Measurements from ENCODE around the gene ACBD3.

ACBD3 gene

DNA sequence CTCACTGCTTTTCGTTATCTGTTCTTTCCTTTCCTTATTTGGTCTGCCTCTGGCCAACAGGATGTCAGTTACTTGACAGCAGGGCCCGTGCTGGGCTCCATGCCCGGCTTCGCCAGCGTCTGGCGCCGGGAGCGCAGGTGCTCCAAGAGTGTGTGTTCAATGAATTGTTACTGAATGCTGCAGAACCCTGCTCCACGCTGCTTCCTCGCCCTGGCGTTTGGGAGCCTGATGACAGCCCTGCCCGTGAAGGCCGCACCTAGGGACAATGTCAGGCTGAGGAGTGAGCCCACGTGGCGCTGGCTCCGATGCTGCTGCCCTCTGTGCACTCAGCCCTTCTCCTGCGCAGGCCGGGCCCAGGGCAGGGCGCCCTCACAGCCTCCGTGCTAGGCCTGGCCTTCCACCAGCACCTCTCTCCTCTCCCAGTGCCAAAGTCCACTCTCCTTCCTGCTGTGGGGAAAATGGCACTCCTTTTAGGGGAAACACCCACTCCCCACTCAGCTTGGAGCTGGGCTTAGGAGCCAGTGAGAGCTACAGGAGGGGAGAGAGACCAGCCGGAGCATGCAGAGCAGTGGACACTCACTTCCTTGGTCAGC is 51.4 kb downstream of the ACBD3 start:
- H3K9me2 ChIP-seq (replicated peaks; ENCODE audit: insufficient read depth, low read length), result no peaks in the 10 kb centered on the region
- H3K36me3 ChIP-seq (replicated peaks; ENCODE audit: insufficient read depth, low read length), result no peaks in the 10 kb centered on the region
- no peaks in the 10 kb centered on the region for H3K79me2 ChIP-seq (ENCODE audit: low read length)
- no peaks in the 10 kb centered on the region for H3K9me3 ChIP-seq (replicated peaks; ENCODE audit: insufficient read depth, low read length)
- H3K4me1 ChIP-seq (ENCODE audit: low read length), result no peaks in the 10 kb centered on the region
- no peak overlapping the region for H3K4me3 ChIP-seq (ENCODE audit: low read length)
- no peak overlapping the region for H3K4me2 ChIP-seq (ENCODE audit: low read depth, low read length)
- no peak for TF ChIP-seq EZH2phosphoT487 (IDR thresholded peaks at IDR 0.05; ENCODE audit: low read length)
- no peak for TF ChIP-seq EZH2 (optimal IDR thresholded peaks at IDR 0.05; ENCODE audit: low read depth, low read length)
- TF ChIP-seq, protein P1, sequence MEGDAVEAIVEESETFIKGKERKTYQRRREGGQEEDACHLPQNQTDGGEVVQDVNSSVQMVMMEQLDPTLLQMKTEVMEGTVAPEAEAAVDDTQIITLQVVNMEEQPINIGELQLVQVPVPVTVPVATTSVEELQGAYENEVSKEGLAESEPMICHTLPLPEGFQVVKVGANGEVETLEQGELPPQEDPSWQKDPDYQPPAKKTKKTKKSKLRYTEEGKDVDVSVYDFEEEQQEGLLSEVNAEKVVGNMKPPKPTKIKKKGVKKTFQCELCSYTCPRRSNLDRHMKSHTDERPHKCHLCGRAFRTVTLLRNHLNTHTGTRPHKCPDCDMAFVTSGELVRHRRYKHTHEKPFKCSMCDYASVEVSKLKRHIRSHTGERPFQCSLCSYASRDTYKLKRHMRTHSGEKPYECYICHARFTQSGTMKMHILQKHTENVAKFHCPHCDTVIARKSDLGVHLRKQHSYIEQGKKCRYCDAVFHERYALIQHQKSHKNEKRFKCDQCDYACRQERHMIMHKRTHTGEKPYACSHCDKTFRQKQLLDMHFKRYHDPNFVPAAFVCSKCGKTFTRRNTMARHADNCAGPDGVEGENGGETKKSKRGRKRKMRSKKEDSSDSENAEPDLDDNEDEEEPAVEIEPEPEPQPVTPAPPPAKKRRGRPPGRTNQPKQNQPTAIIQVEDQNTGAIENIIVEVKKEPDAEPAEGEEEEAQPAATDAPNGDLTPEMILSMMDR (IDR thresholded peaks at IDR 0.05; ENCODE audit: low read length), result no peak
- H2AFZ ChIP-seq (ENCODE audit: low read length), result no peak overlapping the region
- H4K20me1 ChIP-seq (ENCODE audit: insufficient read depth, low read length), result no peaks in the 10 kb centered on the region
- DNase-seq, result no peak
- H3K27ac ChIP-seq (ENCODE audit: low read length), result no peak overlapping the region
- no peaks in the 10 kb centered on the region for H3F3A ChIP-seq (ENCODE audit: insufficient read depth, low read length)
- no peaks in the 10 kb centered on the region for H3K27me3 ChIP-seq (replicated peaks; ENCODE audit: insufficient read depth, low read length)
- no peak overlapping the region for H3K9ac ChIP-seq (ENCODE audit: low read length)

DNA sequence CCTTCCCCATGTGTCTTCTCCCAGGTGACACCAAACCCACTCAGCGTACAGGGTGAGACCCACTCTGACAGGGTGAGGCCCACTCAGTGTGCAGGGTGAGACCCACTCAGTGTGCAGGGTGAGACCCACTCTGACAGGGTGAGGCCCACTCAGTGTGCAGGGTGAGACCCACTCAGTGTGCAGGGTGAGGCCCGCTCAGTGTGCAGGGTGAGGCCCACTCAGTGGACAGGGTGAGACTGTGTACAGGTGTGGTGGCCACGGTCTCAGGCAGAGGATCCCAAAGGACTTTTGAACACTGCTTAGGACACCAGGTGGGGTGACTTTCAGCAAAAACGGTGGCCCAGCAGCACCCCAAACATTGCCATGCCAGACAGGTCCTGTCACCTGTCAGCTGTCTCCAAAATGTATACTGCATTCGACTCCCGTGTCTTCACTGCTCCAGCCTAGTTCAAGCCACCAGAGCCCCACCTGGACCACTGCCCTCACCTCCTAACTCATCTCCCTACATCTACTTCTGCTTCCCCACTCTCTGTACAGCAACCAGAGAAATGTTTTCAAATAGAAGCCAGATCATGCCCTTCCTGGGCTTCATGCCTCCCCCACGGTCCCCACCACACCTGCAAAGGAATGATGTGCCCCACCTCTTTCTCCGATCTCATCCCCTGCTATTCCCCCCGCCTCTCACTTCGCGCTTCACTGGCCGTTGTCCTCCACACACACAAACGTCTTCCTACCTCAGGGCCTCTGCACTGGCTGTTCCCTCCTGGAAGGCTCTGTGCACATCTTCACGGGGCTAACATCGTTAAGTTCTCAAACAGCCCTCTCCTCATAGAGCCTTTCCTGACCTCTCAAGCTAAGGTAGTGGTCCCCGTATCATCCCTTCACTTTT is 52.1 kb downstream of the ACBD3 start:
- no peak overlapping the region for H3K9ac ChIP-seq (ENCODE audit: low read length)
- TF ChIP-seq, protein P1 (IDR thresholded peaks at IDR 0.05; ENCODE audit: low read length), result no peak
- no peak for TF ChIP-seq EZH2 (optimal IDR thresholded peaks at IDR 0.05; ENCODE audit: low read depth, low read length)
- no peak overlapping the region for H3K4me2 ChIP-seq (ENCODE audit: low read depth, low read length)
- H3K36me3 ChIP-seq (replicated peaks; ENCODE audit: insufficient read depth, low read length), result no peaks in the 10 kb centered on the region
- no peak overlapping the region for H3K4me3 ChIP-seq (ENCODE audit: low read length)
- no peaks in the 10 kb centered on the region for H3K79me2 ChIP-seq (ENCODE audit: low read length)
- no peaks in the 10 kb centered on the region for H3F3A ChIP-seq (ENCODE audit: insufficient read depth, low read length)
- H4K20me1 ChIP-seq (ENCODE audit: insufficient read depth, low read length), result no peaks in the 10 kb centered on the region
- H3K27ac ChIP-seq (ENCODE audit: low read length), result no peak overlapping the region
- H3K9me2 ChIP-seq (replicated peaks; ENCODE audit: insufficient read depth, low read length), result no peaks in the 10 kb centered on the region
- no peak for DNase-seq
- no peaks in the 10 kb centered on the region for H3K9me3 ChIP-seq (replicated peaks; ENCODE audit: insufficient read depth, low read length)
- H3K27me3 ChIP-seq (replicated peaks; ENCODE audit: insufficient read depth, low read length), result no peaks in the 10 kb centered on the region
- H2AFZ ChIP-seq (ENCODE audit: low read length), result no peak overlapping the region
- no peaks in the 10 kb centered on the region for H3K4me1 ChIP-seq (ENCODE audit: low read length)

DNA sequence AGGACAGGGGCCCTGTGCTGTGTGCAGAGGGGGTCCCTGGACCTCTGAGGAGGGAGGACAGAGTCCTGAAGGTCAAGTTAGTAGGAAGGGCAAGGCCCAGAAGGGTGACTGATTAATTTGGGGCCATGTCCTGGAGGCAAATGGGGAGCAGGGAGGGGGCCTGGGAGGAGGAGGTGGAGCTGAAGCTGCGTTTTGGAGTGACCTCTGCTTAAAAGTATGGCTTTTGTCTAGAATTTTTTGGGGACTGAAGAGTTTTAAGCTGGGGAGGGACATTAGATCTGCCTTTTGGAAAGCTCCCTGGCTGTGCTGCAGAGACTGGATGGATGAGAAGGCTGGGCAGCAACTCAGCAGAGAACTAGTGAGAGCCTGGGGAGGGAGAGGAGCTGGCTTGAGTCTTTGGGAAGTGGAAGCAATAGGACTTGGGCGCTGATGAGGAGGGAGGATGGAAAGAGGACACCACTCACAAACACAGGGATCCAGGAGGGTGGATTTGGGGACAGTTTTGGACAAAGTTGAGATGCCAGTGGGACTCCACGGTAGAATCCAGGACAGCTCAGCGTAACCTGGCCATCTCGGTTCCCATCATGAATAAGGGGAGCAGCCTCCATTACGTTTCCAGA is 52.9 kb downstream of the ACBD3 start:
- Histone ChIP-seq H3K9me2 (replicated peaks; ENCODE audit: insufficient read depth, low read length) (no peaks in the 10 kb centered on the region), H4K20me1 (ENCODE audit: insufficient read depth, low read length) (no peaks in the 10 kb centered on the region), H3K4me1 (ENCODE audit: low read length) (peaks cover 6% of the 10 kb centered on the region), H3F3A (ENCODE audit: insufficient read depth, low read length) (peaks cover 1% of the 10 kb centered on the region), H3K79me2 (ENCODE audit: low read length) (no peaks in the 10 kb centered on the region), H2AFZ (ENCODE audit: low read length) (no peak overlapping the region), H3K27ac (ENCODE audit: low read length) (no peak overlapping the region), H3K9me3 (replicated peaks; ENCODE audit: insufficient read depth, low read length) (no peaks in the 10 kb centered on the region), H3K9ac (ENCODE audit: low read length) (no peak overlapping the region), H3K27me3 (replicated peaks; ENCODE audit: insufficient read depth, low read length) (no peaks in the 10 kb centered on the region), H3K4me3 (ENCODE audit: low read length) (no peak overlapping the region), H3K36me3 (replicated peaks; ENCODE audit: insufficient read depth, low read length) (no peaks in the 10 kb centered on the region), H3K4me2 (ENCODE audit: low read depth, low read length) (no peak overlapping the region)
- TF ChIP-seq EZH2 (optimal IDR thresholded peaks at IDR 0.05; ENCODE audit: low read depth, low read length) (no peak), EZH2phosphoT487 (IDR thresholded peaks at IDR 0.05; ENCODE audit: low read length) (no peak)
- TF ChIP-seq, protein P1 (IDR thresholded peaks at IDR 0.05; ENCODE audit: low read length), result no peak
- no peak for DNase-seq
